ENCODE data around the gene LDLRAD3.

LDLRAD3 gene

DNA sequence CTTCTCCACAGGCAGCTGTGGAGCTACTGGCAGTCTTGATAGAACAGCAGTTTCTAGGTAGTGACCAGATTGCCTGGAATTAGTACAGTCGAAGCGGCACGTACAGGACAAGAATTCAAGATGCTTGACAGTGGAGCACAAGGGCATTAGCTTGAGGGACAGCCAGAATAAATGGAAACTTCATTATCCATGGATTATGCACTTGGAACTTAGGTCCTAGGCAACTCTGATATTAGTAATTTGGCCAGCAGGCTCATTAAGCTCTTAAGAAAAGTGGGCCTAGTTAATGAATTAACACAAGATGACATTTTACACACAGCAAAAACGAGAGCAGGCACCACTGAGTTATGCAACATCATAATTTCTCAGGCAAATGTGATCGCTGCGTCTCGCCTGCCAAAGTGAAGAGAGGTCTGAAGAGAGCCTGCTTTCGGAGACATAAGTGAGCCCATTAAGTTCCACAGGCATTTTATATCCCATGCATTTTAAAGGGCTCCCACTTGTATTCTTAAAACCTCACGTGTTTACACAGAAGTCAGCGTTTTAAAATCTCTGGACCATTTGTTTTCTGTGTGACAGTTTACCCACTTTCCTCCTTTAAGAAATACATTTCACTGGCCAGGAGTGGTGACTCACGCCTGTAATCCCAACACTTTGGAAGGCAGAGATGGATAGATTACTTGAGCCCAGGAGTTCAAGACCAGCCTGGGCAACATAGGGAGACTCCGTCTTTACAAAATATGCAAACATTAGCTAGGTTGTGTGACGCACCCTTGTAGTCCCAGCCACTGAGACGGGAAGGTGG lies 279.2 kb downstream of the LDLRAD3 start:
- in situ Hi-C loops (cut with MboI; ENCODE audit: low sequenced_read_pairs, unreplicated experiment) = no loop called here
- no peak for DNase-seq (ENCODE audit: low spot score)
- no peak for TF ChIP-seq CTCF (IDR thresholded peaks at IDR 0.05; ENCODE audit: borderline replicate concordance, control extremely low read depth, extremely low read depth, insufficient read depth, missing control alignments)

DNA sequence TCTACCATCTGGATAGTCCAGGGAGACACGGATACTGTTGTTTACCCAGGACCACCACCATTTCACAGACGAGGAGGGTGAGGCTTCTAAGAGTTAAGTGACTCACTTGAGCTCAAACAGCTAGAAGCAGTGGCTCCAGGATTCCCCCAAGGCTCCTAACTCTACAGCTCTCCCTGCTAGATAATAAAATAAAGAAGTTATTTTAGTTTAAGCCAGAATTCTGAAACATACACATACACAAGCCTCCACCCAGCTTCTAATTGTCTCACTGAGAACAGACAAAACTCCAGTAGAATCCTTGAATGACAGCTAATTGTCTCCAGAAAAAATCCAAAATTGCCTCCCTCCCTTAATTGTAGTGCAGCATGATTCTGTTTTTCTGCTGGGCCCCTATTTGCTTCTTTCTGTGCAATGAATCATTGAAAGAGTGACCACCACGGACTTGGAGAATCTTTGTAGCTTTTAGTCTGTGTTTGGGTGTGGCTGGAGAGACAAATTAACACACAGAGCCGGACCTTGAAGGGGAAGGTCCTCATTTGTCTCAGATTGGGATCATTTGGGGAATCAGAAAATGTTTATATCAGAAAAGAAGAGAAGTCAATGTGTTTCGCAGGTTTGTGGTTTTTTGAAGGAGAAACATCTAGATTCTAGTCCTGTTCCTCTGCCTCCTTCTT lies 280.5 kb downstream of the LDLRAD3 start:
- no peak for DNase-seq (ENCODE audit: low spot score)
- in situ Hi-C loops (cut with MboI; ENCODE audit: low sequenced_read_pairs, unreplicated experiment) = no loop called here
- no peak for TF ChIP-seq CTCF (IDR thresholded peaks at IDR 0.05; ENCODE audit: borderline replicate concordance, control extremely low read depth, extremely low read depth, insufficient read depth, missing control alignments)

DNA sequence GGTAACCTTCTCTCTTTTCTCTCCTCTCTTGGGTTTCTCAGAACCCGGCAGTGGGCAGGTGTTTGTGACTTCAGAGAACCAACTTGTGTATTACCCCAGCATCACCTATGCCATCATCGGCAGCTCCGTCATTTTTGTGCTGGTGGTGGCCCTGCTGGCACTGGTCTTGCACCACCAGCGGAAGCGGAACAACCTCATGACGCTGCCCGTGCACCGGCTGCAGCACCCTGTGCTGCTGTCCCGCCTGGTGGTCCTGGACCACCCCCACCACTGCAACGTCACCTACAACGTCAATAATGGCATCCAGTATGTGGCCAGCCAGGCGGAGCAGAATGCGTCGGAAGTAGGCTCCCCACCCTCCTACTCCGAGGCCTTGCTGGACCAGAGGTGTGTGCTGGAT lies 283.2 kb downstream of the LDLRAD3 start:
- in situ Hi-C loops (cut with MboI; ENCODE audit: low sequenced_read_pairs, unreplicated experiment) = no loop called here
- TF ChIP-seq CTCF (IDR thresholded peaks at IDR 0.05; ENCODE audit: borderline replicate concordance, control extremely low read depth, extremely low read depth, insufficient read depth, missing control alignments) = no peak
- DNase-seq (ENCODE audit: low spot score) = no peak

- in situ Hi-C loops (cut with MboI; ENCODE audit: low sequenced_read_pairs, unreplicated experiment) = no loop called here
- DNase-seq (ENCODE audit: low spot score) = no peak
- no peak for TF ChIP-seq CTCF (IDR thresholded peaks at IDR 0.05; ENCODE audit: borderline replicate concordance, control extremely low read depth, extremely low read depth, insufficient read depth, missing control alignments)
Observed at GRCh38 chr11:36228689-36229088, 284.8 kb downstream of the LDLRAD3 start.

- in situ Hi-C loops (cut with MboI; ENCODE audit: low sequenced_read_pairs, unreplicated experiment) = no loop called here
- DNase-seq (ENCODE audit: low spot score) = no peak
- TF ChIP-seq CTCF (IDR thresholded peaks at IDR 0.05; ENCODE audit: borderline replicate concordance, control extremely low read depth, extremely low read depth, insufficient read depth, missing control alignments) = no peak
Observed at GRCh38 chr11:36229091-36229705, 285.3 kb downstream of the LDLRAD3 start.

- no peak for DNase-seq (ENCODE audit: low spot score)
- no peak for TF ChIP-seq CTCF (IDR thresholded peaks at IDR 0.05; ENCODE audit: borderline replicate concordance, control extremely low read depth, extremely low read depth, insufficient read depth, missing control alignments)
Observed at GRCh38 chr11:36230779-36231699, 287.2 kb downstream of the LDLRAD3 start.

More at GRCh38 chr11:36230779-36231699, 287.2 kb downstream of the LDLRAD3 start:
- in situ Hi-C loops (cut with MboI; ENCODE audit: low sequenced_read_pairs, unreplicated experiment) = no loop called here

Data from GM13976 (cell line).